ENCODE data around the gene KRTAP6-3. TPM values are rescaled to one million over a fixed set of nuclear protein-coding genes. Genes with fewer than 3 reads are reported as not detected.

KRTAP6-3 gene
- total and polyA plus RNA-seq, 2 of the 8 experiments (the other 6 are each of a cell fraction or from before 2014, with no cell fraction given) = not detected

GRCh38 chr21:30613836-30614235 is 21.6 kb downstream of the KRTAP6-3 start, which contains the start of gene KRTAP6-1:
Gene KRTAP6-1, minus strand, starts transcription at chr21:30613930. Its CDS starts 26 bp downstream, at chr21:30613904.
- Histone ChIP-seq H2AFZ (ENCODE audit: low read length) (no peak within 1 kb of the TSS), H3K9ac (replicated peaks in 1 of 4; ENCODE audit: extremely low read depth in 1 of 4, low read depth in 3 of 4, low read length in 3 of 4) (no peak within 1 kb of the TSS), H4K8ac (ENCODE audit: extremely low read depth, insufficient read depth, low read length) (no peak within 1 kb of the TSS; the same call in 1 of the 2 replicates), H3K27me3 (replicated peaks in 1 of 4; ENCODE audit: control insufficient read depth in 3 of 4, extremely low read depth in 1 of 4, insufficient read depth in 3 of 4, low read length in 3 of 4) (no peaks in the 10 kb centered on the region), H3K23ac (ENCODE audit: insufficient read length) (no peak within 1 kb of the TSS), H3K56ac (replicated peaks; ENCODE audit: insufficient read length, low read depth, low read length) (no peak within 1 kb of the TSS), H3K79me1 (ENCODE audit: low read depth, low read length) (no peaks in the 10 kb centered on the region), H2AK5ac (ENCODE audit: low read depth, low read length) (no peak within 1 kb of the TSS), H2BK12ac (ENCODE audit: low read depth, low read length) (no peak within 1 kb of the TSS), H4K20me1 (replicated peaks in 1 of 2; ENCODE audit: control insufficient read depth in 1 of 2, insufficient read depth in 2 of 2, low read length in 2 of 2) (no peaks in the 10 kb centered on the region), H2BK20ac (ENCODE audit: low read length) (no peak within 1 kb of the TSS), H3K14ac (ENCODE audit: insufficient read length) (no peak within 1 kb of the TSS), H2BK120ac (replicated peaks; ENCODE audit: low read depth, low read length) (no peak within 1 kb of the TSS), H3K23me2 (ENCODE audit: low read depth, low read length) (no peaks in the 10 kb centered on the region; the same call in 1 of the 2 replicates), H2BK5ac (ENCODE audit: low read depth, low read length) (no peak within 1 kb of the TSS), H3K79me2 (ENCODE audit: control insufficient read depth in 1 of 2, insufficient read depth in 2 of 2, low read length in 2 of 2) (no peaks in the 10 kb centered on the region), H4K5ac (ENCODE audit: insufficient read length, low read depth, low read length) (no peak within 1 kb of the TSS), H2BK15ac (ENCODE audit: low read length) (no peak within 1 kb of the TSS), H3K4me3 (ENCODE audit: extremely low read depth in 1 of 4, insufficient read depth in 2 of 4, low read depth in 3 of 4, low read length in 4 of 4) (no peak within 1 kb of the TSS), H3K4me2 (ENCODE audit: insufficient read depth in 1 of 2, low read depth in 2 of 2, low read length in 2 of 2) (no peak within 1 kb of the TSS), H3K4ac (replicated peaks; ENCODE audit: insufficient read length, low read depth, low read length) (no peak within 1 kb of the TSS), H3K4me1 (replicated peaks in 1 of 4; ENCODE audit: control insufficient read depth in 3 of 4, insufficient read depth in 4 of 4, low read length in 3 of 4) (no peaks in the 10 kb centered on the region), H4K91ac (replicated peaks; ENCODE audit: insufficient read length, low read length) (no peak within 1 kb of the TSS), H3K18ac (ENCODE audit: extremely low read depth, low read length) (no peak within 1 kb of the TSS), H3K27ac (ENCODE audit: low read depth, low read length) (no peak within 1 kb of the TSS), H3K9me3 (ENCODE audit: insufficient read depth in 2 of 2, low read depth in 1 of 2, low read length in 1 of 2) (no peaks in the 10 kb centered on the region; a peak in 1 of 4 replicates), H3K36me3 (ENCODE audit: control insufficient read depth in 2 of 4, insufficient read depth in 4 of 4, low read length in 3 of 4) (no peaks in the 10 kb centered on the region)
- 86% methylated on average over 2 of the region's 2 CpGs; no CpG with 5 or more reads in 1 of the 2 experiments for WGBS, 2 experiments (ENCODE audit: extremely low coverage in 1 of 2, insufficient coverage in 1 of 2, insufficient read length in 1 of 2, insufficient replicate concordance in 2 of 2, low coverage in 1 of 2, low lambda C conversion rate in 2 of 2, missing lambda C conversion rate in 1 of 2)
- ChIA-PET CTCF (ENCODE audit: partially characterized antibody) (no interaction called here), POLR2A (ENCODE audit: partially characterized antibody) (no interaction called here)
- DNase-seq (ENCODE audit: low read depth in 1 of 2, low spot score in 2 of 2) (no peak), FAIRE-seq (no peak)
- TF ChIP-seq TAF7 (optimal IDR thresholded peaks at IDR 0.05; ENCODE audit: borderline replicate concordance, low read depth, low read length) (no peak), CBX5 (IDR thresholded peaks at IDR 0.05; ENCODE audit: low read depth, low read length) (no peak), HDAC6 (IDR thresholded peaks at IDR 0.05; ENCODE audit: low read depth, low read length) (no peak), YY1 (IDR thresholded peaks at IDR 0.05; ENCODE audit: low read depth, low read length) (no peak), E2F6 (IDR thresholded peaks at IDR 0.05) (no peak), RXRA (IDR thresholded peaks at IDR 0.05; ENCODE audit: insufficient read depth, low read depth, low read length) (no peak), SP4 (IDR thresholded peaks at IDR 0.05; ENCODE audit: low read length) (no peak), SIRT6 (IDR thresholded peaks at IDR 0.05; ENCODE audit: low read length) (no peak), BRCA1 (IDR thresholded peaks at IDR 0.05; ENCODE audit: low read depth, low read length) (no peak), GABPA (IDR thresholded peaks at IDR 0.05; ENCODE audit: borderline replicate concordance, insufficient read depth, low read length) (no peak)

All from H1 (cell line).